ENCODE measurements around the gene B4GALT1.
"Not testable (repeated sequence)": the region's sequence is repeated elsewhere in the genome, so short reads cannot be mapped to it uniquely, and the experiment has no call there.

Gene B4GALT1

GRCh38 chr9:33092634-33093033 is 74.5 kb downstream of the B4GALT1 start:
- DNase-seq, result peak in 1 of 3 donors; percentile 17

GRCh38 chr9:33085672-33086071 is 81.5 kb downstream of the B4GALT1 start:
- DNase-seq, result not testable (repeated sequence)

- peak; percentile 43 to 65 (median 55) for DNase-seq
These were observed 84.4 kb downstream of the B4GALT1 start for GRCh38 chr9:33082538-33083326.

GRCh38 chr9:33082128-33082527 is 85.0 kb downstream of the B4GALT1 start:
- DNase-seq, result no peak

GRCh38 chr9:33081128-33081851 is 85.8 kb downstream of the B4GALT1 start:
- DNase-seq, result peak; percentile 78 to 90 (median 85)

GRCh38 chr9:33080534-33080933 is 86.6 kb downstream of the B4GALT1 start:
- DNase-seq, result no peak

GRCh38 chr9:33076046-33077004 is 90.8 kb downstream of the B4GALT1 start, which contains the start of gene SMU1:
Gene SMU1 (minus strand): TSS chr9:33076674. CDS start chr9:33076608, 66 bp downstream.
- peak; percentile 97 to 98 (median 98) for DNase-seq

GRCh38 chr9:33068991-33069390 is 98.1 kb downstream of the B4GALT1 start:
- no peak for DNase-seq

- DNase-seq, result peak; percentile 58 to 83 (median 74)
These were observed 101.7 kb downstream of the B4GALT1 start for GRCh38 chr9:33065157-33066076.

All from suppressor macrophage treated with lipopolysaccharide for 1 hour (primary cell).